IMR-90 (cell line): ENCODE data around the gene GNAT3. TPM values are rescaled to one million over a fixed set of nuclear protein-coding genes. Genes with fewer than 3 reads are reported as not detected.

ENCODE experiments used
- ATAC-seq: fragments of 200-7000 bp; cut with Tn5 transposase; 2 replicates; pipeline ENCODE4 v1.9.1; 2020; ENCODE audit warnings: low read depth, mild to moderate bottlenecking, moderate library complexity
- BruUV-seq: library from RNA; stranded (reverse); fragments of 400-500 nt; replicated peaks from 2 replicates; lab custom pipeline; 2021; lab: Mats Ljungman, UMichigan
- CTCF ChIA-PET: fragments of 300-600 bp; formaldehyde crosslinking; extraction: SDS; loops from one replicate; lab custom pipeline; 2021; ENCODE audit warnings: antibody characterized with exemption; lab: Yijun Ruan, JAX
- POLR2A ChIA-PET: fragments of 300-600 bp; sonication (Branson Sonifier 250); formaldehyde crosslinking; loops from one replicate; lab custom pipeline; 2022; ENCODE audit warnings: antibody characterized with exemption; ENCODE audit not compliant: unreplicated experiment; lab: Charles Lee
- DNase-seq: peaks from one replicate; pipeline ENCODE4 v3.0.0; 2013
- H2AFZ ChIP-seq: replicated peaks from 2 replicates; pipeline ENCODE3; 2013; ENCODE audit warnings: low read length, mild to moderate bottlenecking; ENCODE audit not compliant: poor library complexity
- H2AK5ac ChIP-seq: 2 replicates; pipeline ENCODE4 v1.6.1; 2013; ENCODE audit warnings: low read depth, low read length, inconsistent platforms
- H2AK9ac ChIP-seq: replicated peaks from 2 replicates; pipeline ENCODE3; 2013; ENCODE audit warnings: mild to moderate bottlenecking, low read depth, low read length, moderate library complexity; ENCODE audit not compliant: poor library complexity
- H2BK120ac ChIP-seq: 2 replicates; pipeline ENCODE4 v1.6.1; 2013; ENCODE audit warnings: low read depth, low read length, inconsistent platforms
- H2BK15ac ChIP-seq: 3 replicates; pipeline ENCODE4 v1.6.1; 2013; ENCODE audit warnings: low read depth, low read length, inconsistent platforms
- H2BK20ac ChIP-seq: 2 replicates; pipeline ENCODE4 v1.6.1; 2013; ENCODE audit warnings: low read depth, mild to moderate bottlenecking, inconsistent platforms, low read length, moderate library complexity
- H2BK5ac ChIP-seq: 2 replicates; pipeline ENCODE4 v1.6.1; 2013; ENCODE audit warnings: mild to moderate bottlenecking, low read depth, low read length, inconsistent platforms; ENCODE audit not compliant: poor library complexity, severe bottlenecking
- H3K14ac ChIP-seq: replicated peaks from 2 replicates; pipeline ENCODE4 v1.6.1; 2013; ENCODE audit warnings: low read depth, low read length, inconsistent platforms
- H3K18ac ChIP-seq: 2 replicates; pipeline ENCODE4 v1.6.1; 2013; ENCODE audit warnings: low read depth, low read length, control low read depth
- H3K23ac ChIP-seq: 2 replicates; pipeline ENCODE4 v1.6.1; 2013; ENCODE audit warnings: low read depth, low read length, inconsistent platforms
- H3K27ac ChIP-seq: 2 replicates; pipeline ENCODE4 v1.5.1; 2013; ENCODE audit warnings: mild to moderate bottlenecking, control low read depth, low read length; ENCODE audit not compliant: insufficient read depth
- H3K27me3 ChIP-seq: 2 replicates; pipeline ENCODE4 v1.6.1; 2013; ENCODE audit warnings: low read length; ENCODE audit not compliant: control insufficient read depth, insufficient read depth
- H3K36me3 ChIP-seq: 2 replicates; pipeline ENCODE4 v1.6.1; 2013; ENCODE audit warnings: low read length, mixed read lengths; ENCODE audit not compliant: control insufficient read depth, insufficient read depth
- H3K4ac ChIP-seq: 2 replicates; pipeline ENCODE4 v1.6.1; 2013; ENCODE audit warnings: low read depth, low read length, inconsistent platforms
- H3K4me1 ChIP-seq: 2 replicates; pipeline ENCODE4 v1.6.1; 2013; ENCODE audit warnings: low read length, mixed read lengths; ENCODE audit not compliant: control insufficient read depth, insufficient read depth
- H3K4me2 ChIP-seq: 2 replicates; pipeline ENCODE4 v1.6.1; 2013; ENCODE audit warnings: low read depth, mild to moderate bottlenecking, control low read depth, low read length, moderate library complexity
- H3K4me3 ChIP-seq: 2 replicates; pipeline ENCODE4 v1.5.1; 2013; ENCODE audit warnings: low read depth, mild to moderate bottlenecking, control low read depth, low read length, moderate library complexity; ENCODE audit not compliant: insufficient read depth
- H3K56ac ChIP-seq: 2 replicates; pipeline ENCODE4 v1.6.1; 2013; ENCODE audit warnings: low read length, inconsistent platforms; ENCODE audit not compliant: insufficient read depth; ENCODE audit errors: extremely low read depth
- H3K79me1 ChIP-seq, 2 experiments: 2 replicates each; pipeline ENCODE4 v1.6.1; 2013; ENCODE audit warnings: low read length in 2 of 2, inconsistent platforms in 1 of 2, low read depth in 1 of 2
- H3K9ac ChIP-seq: 2 replicates; pipeline ENCODE4 v1.6.1; 2013; ENCODE audit warnings: low read depth, low read length, control low read depth
- H3K9me1 ChIP-seq: 2 replicates; pipeline ENCODE4 v1.6.1; 2013; ENCODE audit warnings: low read length, inconsistent platforms; ENCODE audit not compliant: insufficient read depth
- H3K9me3 ChIP-seq: 2 replicates; pipeline ENCODE4 v1.6.1; 2013; ENCODE audit warnings: low read length; ENCODE audit not compliant: control insufficient read depth, insufficient read depth
- H4K20me1 ChIP-seq: 2 replicates; pipeline ENCODE4 v1.6.1; 2013; ENCODE audit warnings: low read length, inconsistent platforms; ENCODE audit not compliant: insufficient read depth
- H4K5ac ChIP-seq: 2 replicates; pipeline ENCODE4 v1.6.1; 2013; ENCODE audit warnings: mild to moderate bottlenecking, low read depth, low read length, control low read depth
- H4K8ac ChIP-seq, 2 experiments: 2 replicates each; pipeline ENCODE4 v1.6.1; 2013; ENCODE audit warnings: low read depth in 2 of 2, low read length in 2 of 2, control low read depth in 1 of 2, inconsistent platforms in 1 of 2
- H4K91ac ChIP-seq: 2 replicates; pipeline ENCODE4 v1.6.1; 2013; ENCODE audit warnings: low read depth, low read length, inconsistent platforms; ENCODE audit not compliant: insufficient read depth
- BHLHE40 ChIP-seq: fragments of 150-350 bp; IDR thresholded peaks from 2 replicates; pipeline ENCODE4 v1.6.1; 2016; ENCODE audit warnings: mild to moderate bottlenecking, low read depth, low read length
- CHD1 ChIP-seq: IDR thresholded peaks from 2 replicates; pipeline ENCODE4 v1.6.1; 2012; ENCODE audit warnings: low read depth, low read length, improper control_type of control experiment
- ELK1 ChIP-seq: fragments of 150-350 bp; IDR thresholded peaks from 2 replicates; pipeline ENCODE4 v1.6.1; 2016; ENCODE audit warnings: low read depth, mild to moderate bottlenecking, low read length, moderate library complexity, borderline replicate concordance
- FOS ChIP-seq: fragments of 150-350 bp; IDR thresholded peaks from 2 replicates; pipeline ENCODE4 v1.6.1; 2016; ENCODE audit warnings: low read depth, low read length
- MAFK ChIP-seq: IDR thresholded peaks from 2 replicates; pipeline ENCODE4 v1.6.1; 2012; ENCODE audit warnings: low read depth, low read length, improper control_type of control experiment
- MXI1 ChIP-seq: IDR thresholded peaks from 2 replicates; pipeline ENCODE4 v1.6.1; 2012; ENCODE audit warnings: low read depth, mild to moderate bottlenecking, low read length, moderate library complexity, borderline replicate concordance
- NFE2L2 ChIP-seq: fragments of 150-350 bp; IDR thresholded peaks from 2 replicates; pipeline ENCODE4 v1.6.1; 2016; ENCODE audit warnings: low read depth, mild to moderate bottlenecking, low read length
- RCOR1 ChIP-seq: IDR thresholded peaks from 2 replicates; pipeline ENCODE4 v1.6.1; 2012; ENCODE audit warnings: mild to moderate bottlenecking, low read length, improper control_type of control experiment; ENCODE audit not compliant: insufficient replicate concordance
- RFX5 ChIP-seq: IDR thresholded peaks from 2 replicates; pipeline ENCODE4 v1.8.0; 2012; ENCODE audit warnings: low read depth, mild to moderate bottlenecking, low read length, moderate library complexity
- WGBS, 2 experiments: methylation state at CpG; one replicate each; pipeline versions ENCODE4 v1.1.5 to v1.1.7; 2013; ENCODE audit warnings: missing lambda C conversion rate in 2 of 2; ENCODE audit not compliant: insufficient read length in 1 of 2; ENCODE audit errors: extremely low coverage in 2 of 2; 5-methylcytosine and 5-hydroxymethylcytosine counted together
- dilution Hi-C: fragments of 300-500 bp; cut with HindIII; formaldehyde crosslinking; loops from one replicate; pipeline ENCODE4 v1.14.3; 2018; ENCODE audit warnings: low sequenced_read_pairs; ENCODE audit not compliant: unreplicated experiment
- in situ Hi-C: fragments of 300-500 bp; cut with MboI; formaldehyde crosslinking; loops from 3 replicates; pipeline ENCODE4 v1.14.3; 2019; ENCODE audit warnings: low sequenced_read_pairs, inconsistent platforms, mixed read lengths
- intact Hi-C: fragments of 100-400 bp; cut with micrococcal nuclease; formaldehyde crosslinking; loops from 2 replicates; pipeline ENCODE4 v1.10.0; 2022
- polyA plus RNA-seq, 3 experiments: library from polyadenylated mRNA; depleted of rRNA; stranded (reverse); fragments of >200 nt; gene quantifications; 2 replicates each; pipeline ENCODE4 v1.2.3, GENCODE V29; 2012; ENCODE audit warnings: low replicate concordance in 1 of 3
- total RNA-seq: library from RNA; depleted of rRNA; stranded (reverse); fragments of >200 nt; gene quantifications from 2 replicates; pipeline ENCODE4 v1.2.3, GENCODE V29; 2012
- TF ChIP-seq, protein P1 (sequence below): fragments of 150-350 bp; IDR thresholded peaks from 2 replicates; pipeline ENCODE4 v1.6.1; 2017; ENCODE audit warnings: mild to moderate bottlenecking, antibody characterized with exemption, low read length, low read depth

The GNAT3 gene
- total and polyA plus RNA-seq, 2 of the 4 experiments (the other 2 are of a cell fraction) = not detected

DNA sequence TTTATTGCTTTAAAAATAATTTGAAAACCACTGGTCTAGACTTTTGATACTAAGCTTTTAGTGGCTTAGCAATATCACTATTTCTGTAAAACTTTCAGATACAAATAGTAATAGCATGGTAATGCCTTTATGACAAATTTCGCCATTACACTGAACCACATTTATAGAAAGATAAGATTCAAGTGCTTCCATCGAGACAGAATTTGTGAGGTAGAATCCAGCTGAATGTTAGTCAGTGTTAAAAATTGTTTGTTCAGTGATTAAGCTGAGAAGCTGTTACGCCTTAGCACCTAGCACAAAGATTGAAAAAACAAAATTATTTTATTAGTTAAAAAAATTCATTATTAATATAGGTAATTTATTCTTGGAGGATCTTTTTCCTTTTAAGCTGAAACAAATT lies 36.5 kb downstream of the GNAT3 start:
- CTCF ChIA-PET = interaction anchor here (1.2 kb wide), 1 partner anchor 186 kb away, joined by 3 read pairs; no protein-coding TSS in a partner anchor
- BruUV-seq = no TSS peak
- DNase-seq = no peak

More for the DNA sequence above, 36.5 kb downstream of the GNAT3 start:
- POLR2A ChIA-PET = no interaction called here
- no peak overlapping the region for H2BK5ac ChIP-seq
- H2BK120ac ChIP-seq = no peak overlapping the region
- H2AFZ ChIP-seq = no peak overlapping the region
- no peak overlapping the region for H3K27ac ChIP-seq
- H3K4ac ChIP-seq = no peak overlapping the region
- TF ChIP-seq NFE2L2 = no peak
- TF ChIP-seq RCOR1 = no peak
- TF ChIP-seq CHD1 = no peak
- TF ChIP-seq RFX5 = no peak
- no peak for TF ChIP-seq MXI1
- no peak for TF ChIP-seq ELK1
- TF ChIP-seq, protein P1, sequence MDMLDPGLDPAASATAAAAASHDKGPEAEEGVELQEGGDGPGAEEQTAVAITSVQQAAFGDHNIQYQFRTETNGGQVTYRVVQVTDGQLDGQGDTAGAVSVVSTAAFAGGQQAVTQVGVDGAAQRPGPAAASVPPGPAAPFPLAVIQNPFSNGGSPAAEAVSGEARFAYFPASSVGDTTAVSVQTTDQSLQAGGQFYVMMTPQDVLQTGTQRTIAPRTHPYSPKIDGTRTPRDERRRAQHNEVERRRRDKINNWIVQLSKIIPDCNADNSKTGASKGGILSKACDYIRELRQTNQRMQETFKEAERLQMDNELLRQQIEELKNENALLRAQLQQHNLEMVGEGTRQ = no peak
- TF ChIP-seq MAFK = no peak
- TF ChIP-seq BHLHE40 = no peak
- TF ChIP-seq FOS = no peak
- H2AK5ac ChIP-seq = no peak overlapping the region
- H3K18ac ChIP-seq = no peak overlapping the region
- H4K8ac ChIP-seq = no peak overlapping the region
- dilution Hi-C loops = no loop called here
- no peak overlapping the region for H2BK20ac ChIP-seq
- H3K56ac ChIP-seq = no peak overlapping the region
- WGBS, 2 experiments = no CpG with 5 or more reads among the region's 3 CpGs
- no peaks in the 10 kb centered on the region for H3K36me3 ChIP-seq
- H3K27me3 ChIP-seq = no peaks in the 10 kb centered on the region
- H3K4me2 ChIP-seq = no peak overlapping the region
- H3K79me1 ChIP-seq = no peaks in the 10 kb centered on the region
- no peak for ATAC-seq
- H2BK15ac ChIP-seq = no peak overlapping the region
- no peak overlapping the region for H4K5ac ChIP-seq
- no peak overlapping the region for H3K9ac ChIP-seq
- H4K20me1 ChIP-seq = no peaks in the 10 kb centered on the region
- no peak overlapping the region for H3K23ac ChIP-seq
- peaks cover 9% of the 10 kb centered on the region; the same call in 1 of the 2 replicates for H3K4me1 ChIP-seq
- H3K9me3 ChIP-seq = no peaks in the 10 kb centered on the region
- H3K14ac ChIP-seq = no peak overlapping the region
- in situ Hi-C loops = no loop called here
- no peak overlapping the region for H2AK9ac ChIP-seq
- intact Hi-C loops = no loop called here
- no peak overlapping the region for H4K91ac ChIP-seq
- no peak overlapping the region for H3K4me3 ChIP-seq
- H3K9me1 ChIP-seq = 0 out of 2 replicates have a peak, but pooled peaks cover 4% of the 10 kb centered on the region
